HG03469 (cell line): Measurements from ENCODE around the gene IDH1.
A peak's percentile ranks its signal among the peaks of the same experiment; 100 is the strongest.
"Not testable (repeated sequence)": the region's sequence is repeated elsewhere in the genome, so short reads cannot be mapped to it uniquely, and the experiment has no call there.

Experiments
- ATAC-seq: cut with Tn5 transposase; IDR thresholded peaks from one replicate; pipeline ENCODE4 v1.9.1; 2021; ENCODE audit warnings: mild to moderate bottlenecking, moderate library complexity, moderate number of reproducible peaks; ENCODE audit not compliant: unreplicated experiment

IDH1 gene

GRCh38 chr2:208254871-208255556 lies at the start of gene IDH1:
TSS of gene IDH1 (minus strand) at chr2:208255071. CDS start at chr2:208251551, 3,520 bp downstream.
- ATAC-seq, result peak; percentile 66

- ATAC-seq, result no peak
These were observed 49.3 kb upstream of the IDH1 start for GRCh38 chr2:208304157-208304556.

- ATAC-seq, result no peak
These were observed 46.2 kb upstream of the IDH1 start for GRCh38 chr2:208300847-208301618.

- ATAC-seq, result no peak
These were observed 43.1 kb upstream of the IDH1 start for GRCh38 chr2:208297961-208298360.

GRCh38 chr2:208296610-208297009 lies 41.7 kb upstream of the IDH1 start:
- ATAC-seq, result no peak

- ATAC-seq, result no peak
These were observed 41.0 kb upstream of the IDH1 start for GRCh38 chr2:208295834-208296233.

GRCh38 chr2:208294482-208295024 lies 39.7 kb upstream of the IDH1 start:
- no peak for ATAC-seq

- ATAC-seq, result no peak
These were observed 31.0 kb upstream of the IDH1 start for GRCh38 chr2:208285853-208286252.

- ATAC-seq, result no peak
These were observed 26.1 kb upstream of the IDH1 start for GRCh38 chr2:208280933-208281332.

- ATAC-seq, result no peak
These were observed 25.4 kb upstream of the IDH1 start for GRCh38 chr2:208280234-208280633.

- no peak for ATAC-seq
These were observed 24.4 kb upstream of the IDH1 start for GRCh38 chr2:208279236-208279635.

GRCh38 chr2:208278549-208278948 lies 23.7 kb upstream of the IDH1 start:
- ATAC-seq, result no peak

- ATAC-seq, result no peak
These were observed 19.9 kb upstream of the IDH1 start for GRCh38 chr2:208274748-208275147.

GRCh38 chr2:208269091-208269490 lies 14.2 kb upstream of the IDH1 start:
- no peak for ATAC-seq

- no peak for ATAC-seq
These were observed 13.5 kb upstream of the IDH1 start for GRCh38 chr2:208268156-208268952.

GRCh38 chr2:208267526-208267925 lies 12.7 kb upstream of the IDH1 start:
- not testable (repeated sequence) for ATAC-seq

GRCh38 chr2:208266936-208267335 lies 12.1 kb upstream of the IDH1 start:
- no peak for ATAC-seq

- no peak for ATAC-seq
These were observed 11.7 kb upstream of the IDH1 start for GRCh38 chr2:208266553-208266893.

- ATAC-seq, result peak; percentile 69
These were observed 11.1 kb upstream of the IDH1 start, which contains the start of gene PIKFYVE for GRCh38 chr2:208265801-208266552. TSS of gene PIKFYVE (plus strand) at chr2:208266255. CDS start at chr2:208271520, 5,265 bp downstream.

- ATAC-seq, result peak; percentile 30
These were observed 10.5 kb upstream of the IDH1 start for GRCh38 chr2:208265371-208265800.
